HT-29 (cell line): ENCODE measurements around the gene APOBEC2. TPM values are rescaled to one million over a fixed set of nuclear protein-coding genes. Genes with fewer than 3 reads are reported as not detected.

ENCODE experiments used
- DNase-seq: peaks from one replicate; pipeline ENCODE4 v3.0.0-alpha.2; 2015; ENCODE audit warnings: low spot score
- total RNA-seq: library from RNA; depleted of rRNA; stranded (reverse); fragments of >200 nt; shearing (Covaris generic); gene quantifications from 2 replicates; pipeline ENCODE4 v1.2.3, GENCODE V29; 2014

The APOBEC2 gene
- total RNA-seq, 1 experiment from 2014 or later, result not detected

DNA sequence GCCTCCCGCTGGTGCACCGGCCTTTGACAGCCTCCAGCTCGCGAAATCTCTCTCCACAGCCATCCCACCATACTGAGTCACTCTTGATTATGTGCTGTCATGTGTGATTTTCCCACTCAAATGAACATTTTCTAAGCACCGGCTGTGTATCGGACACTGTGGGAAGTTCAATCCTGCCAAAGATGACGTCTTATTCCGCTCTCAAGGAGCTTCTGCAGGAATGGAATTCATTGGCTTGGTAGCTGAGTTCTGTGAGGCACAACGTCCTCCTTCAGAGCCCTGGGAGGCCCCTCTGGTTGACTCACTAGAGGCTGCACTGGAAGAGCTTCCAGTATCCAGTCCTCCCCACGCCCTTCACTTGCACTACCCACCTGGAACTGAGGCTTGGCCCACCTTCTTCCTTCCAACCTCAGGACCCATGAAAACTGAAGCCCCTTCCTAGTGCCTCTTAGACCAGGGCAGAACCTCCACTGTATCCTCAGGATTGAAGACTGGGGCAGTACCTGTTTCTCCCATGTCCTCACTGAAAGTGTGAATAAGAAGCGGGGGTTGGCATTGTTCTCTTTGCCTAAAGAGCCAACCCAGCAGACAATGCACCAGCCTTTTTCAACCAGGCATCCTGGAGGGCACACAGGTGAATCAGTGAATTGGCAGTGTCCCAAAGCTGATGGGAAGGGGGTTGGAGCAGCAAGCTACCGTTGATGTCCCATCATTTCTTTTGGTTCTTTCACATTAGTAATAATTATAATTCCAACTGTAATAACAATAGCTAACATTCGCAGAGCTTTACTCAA is 15.7 kb upstream of the APOBEC2 start:
- no peak for DNase-seq

DNA sequence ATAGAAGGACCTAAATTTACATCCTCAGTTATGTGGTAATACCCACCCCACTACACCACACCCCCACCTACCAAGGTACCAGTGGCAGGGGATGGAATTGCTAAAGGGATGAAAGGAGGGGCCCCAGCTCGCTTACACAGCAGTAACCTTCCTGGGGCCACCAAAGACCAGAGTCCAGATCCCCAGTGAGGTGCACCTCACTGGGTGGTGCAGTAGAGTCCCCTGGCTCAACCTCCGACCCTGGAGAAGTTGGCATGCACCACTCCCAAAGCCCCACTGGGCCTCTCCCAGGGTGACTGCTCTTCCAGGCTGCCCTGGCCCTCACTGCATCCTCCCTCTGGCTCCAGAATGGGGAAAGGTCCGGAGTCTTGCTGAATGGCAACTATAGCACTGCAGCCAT is 14.8 kb upstream of the APOBEC2 start:
- DNase-seq, result no peak

DNA sequence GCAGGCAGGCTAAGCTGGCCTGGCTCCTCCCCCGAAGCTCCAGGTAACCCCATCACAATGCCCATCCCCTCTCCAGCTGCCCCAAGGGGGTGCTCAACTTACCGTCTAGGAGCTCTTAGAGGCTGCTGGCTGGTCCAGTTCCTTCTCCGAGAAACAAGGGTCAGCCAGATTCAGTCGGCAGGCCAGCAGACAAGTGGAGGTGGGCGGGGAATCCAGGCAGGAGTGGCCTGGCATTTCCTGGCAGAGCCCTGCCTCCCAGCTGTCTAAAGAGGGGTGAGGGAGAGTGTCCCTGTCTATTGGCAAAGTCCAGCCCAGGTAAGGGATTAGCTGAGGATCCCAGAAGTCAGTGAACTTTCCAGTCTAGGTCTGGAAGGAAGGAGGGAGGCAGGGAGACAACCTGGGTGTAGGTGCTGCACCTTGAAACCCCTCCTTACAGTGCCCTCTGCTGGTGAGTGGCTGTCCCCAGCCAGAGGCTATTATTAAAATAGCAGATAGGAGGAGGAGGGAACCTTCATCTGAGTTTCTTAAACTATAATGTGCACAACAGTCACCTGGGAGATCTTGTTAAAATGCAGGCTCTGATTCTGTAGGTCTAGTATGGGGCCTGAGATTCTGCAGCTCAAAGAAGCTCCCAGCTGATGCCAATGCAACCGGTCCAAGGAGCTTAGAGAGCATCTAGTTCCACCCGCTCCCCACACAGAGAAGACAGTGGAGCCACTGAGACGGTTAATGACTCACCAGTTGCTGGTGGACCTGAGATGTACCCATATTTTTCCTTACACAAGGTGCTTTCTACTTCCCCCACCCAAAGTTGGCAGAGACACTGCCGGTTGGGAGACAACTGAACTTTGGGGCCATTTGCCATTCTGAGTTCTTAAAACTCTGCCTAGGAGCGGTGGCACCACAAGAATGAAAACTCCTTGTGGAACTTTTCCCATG is 13.7 kb upstream of the APOBEC2 start, which contains the start of gene UNC5CL:
UNC5CL (minus strand) TSS at position 162 of the 939 bp plus-strand sequence. CDS start 4,147 bp downstream, outside the sequence.
- DNase-seq, result peak; percentile 84

DNA sequence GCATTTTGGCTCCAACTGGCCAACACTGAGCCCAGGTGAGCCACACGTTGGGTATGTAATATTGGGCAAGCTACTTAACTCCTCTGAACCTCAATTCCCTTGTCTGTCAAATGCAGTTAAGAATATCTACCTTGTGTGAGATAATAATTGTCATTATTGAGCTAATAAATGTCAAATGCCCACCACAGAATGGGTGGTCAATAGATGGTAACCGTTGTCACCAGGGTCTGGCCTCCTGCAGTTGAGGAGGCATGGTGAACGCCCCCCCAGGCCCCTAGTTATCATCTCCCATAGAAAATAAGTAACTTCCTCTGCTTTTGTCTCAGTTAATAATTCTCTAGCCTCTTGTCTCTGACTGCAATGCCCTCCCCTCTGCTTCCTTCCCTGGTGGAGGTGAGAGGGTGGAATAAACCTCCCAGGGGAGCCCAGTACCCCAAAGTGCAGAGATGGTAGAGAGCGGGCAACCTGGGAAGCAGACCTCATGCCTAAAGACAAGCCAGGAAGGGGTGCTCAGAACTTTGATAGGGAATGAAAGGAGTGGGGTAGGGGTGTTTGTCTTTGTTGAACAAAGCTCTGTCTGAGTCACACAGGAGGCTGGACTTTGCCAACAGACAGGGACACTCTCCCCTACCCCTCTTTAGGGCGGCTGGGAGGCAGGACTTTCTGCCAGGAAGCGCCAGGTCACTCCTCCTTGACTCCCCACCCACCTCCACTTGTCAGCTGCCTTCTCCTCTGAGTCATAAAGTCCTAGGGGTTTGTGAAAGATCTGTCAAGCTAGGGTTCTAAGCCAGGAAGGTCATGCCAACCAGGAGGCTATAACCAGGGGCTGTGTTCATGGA is 12.7 kb upstream of the APOBEC2 start:
- DNase-seq, result peak; percentile 70

DNA sequence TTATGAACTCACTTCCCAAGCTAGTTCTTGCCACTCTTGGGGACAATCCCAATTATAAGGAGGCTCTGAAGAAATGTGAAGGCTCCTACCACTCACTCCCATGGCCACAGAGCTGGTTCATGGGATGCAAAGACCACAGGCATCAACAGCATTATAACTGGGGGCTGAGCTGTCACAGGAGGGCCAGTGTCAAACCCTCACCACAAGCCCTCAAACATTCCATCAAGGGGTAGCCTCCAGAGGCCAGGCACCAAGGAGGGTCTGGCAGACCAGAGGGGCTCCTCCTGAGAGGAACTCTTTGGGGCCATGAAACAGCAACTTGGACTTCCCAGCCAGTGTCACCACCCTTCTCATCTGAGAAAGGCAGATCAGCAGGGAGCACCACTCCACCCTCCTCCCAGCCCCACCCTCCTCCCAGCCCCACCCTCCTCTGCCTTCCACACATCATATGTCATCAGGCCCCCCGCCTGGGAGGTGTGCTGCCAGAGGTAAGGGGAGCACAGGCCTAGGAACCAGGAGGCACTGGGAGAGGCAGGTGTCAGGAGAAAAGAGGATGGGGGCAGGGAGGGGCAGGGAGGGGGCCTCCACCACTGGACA is 12.0 kb upstream of the APOBEC2 start:
- DNase-seq, result no peak

DNA sequence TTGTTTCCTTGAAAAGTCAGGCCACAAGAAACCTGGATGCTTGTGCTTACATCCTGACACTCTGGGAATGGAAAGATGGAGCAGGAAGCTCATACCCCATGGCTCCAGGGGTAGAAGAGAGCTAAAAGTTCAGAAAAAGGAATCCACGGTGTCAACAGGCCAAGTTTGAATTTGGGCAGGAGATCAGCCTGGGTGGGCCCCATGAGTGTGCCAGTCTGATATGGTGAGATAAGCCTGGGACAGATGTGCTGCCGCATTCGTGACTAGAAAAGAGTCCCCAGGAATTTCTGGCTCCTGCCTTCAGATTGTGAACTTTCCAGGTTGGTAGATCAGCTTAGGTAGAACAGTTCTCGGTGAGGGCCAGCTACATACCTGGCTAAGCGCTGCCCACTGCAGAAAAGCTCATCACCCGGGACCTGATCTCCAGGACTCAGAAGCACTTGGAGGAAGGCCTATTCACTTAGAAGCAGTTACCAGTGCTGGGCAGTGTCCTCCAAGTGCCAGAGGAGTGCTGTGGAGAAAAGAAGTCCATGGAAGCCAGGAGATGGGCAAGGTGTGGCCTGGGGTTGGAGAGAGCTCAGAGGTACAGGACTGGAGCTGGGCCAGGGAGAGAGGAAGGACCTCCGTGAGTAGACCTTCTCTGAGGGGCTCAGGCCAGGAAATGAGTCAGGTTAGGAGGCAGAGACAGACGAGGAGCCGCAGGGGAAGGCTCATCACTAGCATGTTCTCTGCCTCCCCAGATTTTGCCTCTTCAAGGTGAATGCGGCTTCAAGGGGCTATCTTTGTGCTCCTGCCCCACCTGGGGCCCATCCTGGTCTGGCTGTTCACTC is 10.6 kb upstream of the APOBEC2 start, which contains the start of gene TSPO2:
TSPO2 (plus strand) TSS at position 242 of the 830 bp plus-strand sequence; CDS start at position 761, 519 bp downstream.
- DNase-seq, result no peak

DNA sequence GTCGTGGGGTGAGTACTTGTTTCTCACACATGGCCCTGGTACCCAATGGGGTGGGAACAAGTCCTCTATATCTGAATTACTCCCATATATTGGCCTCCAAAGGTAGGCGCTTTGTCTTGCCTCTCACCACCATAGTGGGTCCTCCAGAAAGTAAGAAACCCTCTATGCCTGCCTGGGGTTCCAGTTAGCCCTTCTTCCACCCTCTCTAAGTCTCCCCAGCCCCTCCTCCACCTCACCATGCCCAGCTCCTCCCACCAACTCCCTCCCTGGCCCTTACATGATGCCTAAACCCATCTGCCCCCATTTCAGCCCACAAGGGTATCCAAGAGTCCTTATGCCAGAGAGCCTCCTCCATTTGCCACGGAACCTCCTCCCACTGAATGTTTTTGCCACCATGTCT is 9.9 kb upstream of the APOBEC2 start:
- no peak for DNase-seq

DNA sequence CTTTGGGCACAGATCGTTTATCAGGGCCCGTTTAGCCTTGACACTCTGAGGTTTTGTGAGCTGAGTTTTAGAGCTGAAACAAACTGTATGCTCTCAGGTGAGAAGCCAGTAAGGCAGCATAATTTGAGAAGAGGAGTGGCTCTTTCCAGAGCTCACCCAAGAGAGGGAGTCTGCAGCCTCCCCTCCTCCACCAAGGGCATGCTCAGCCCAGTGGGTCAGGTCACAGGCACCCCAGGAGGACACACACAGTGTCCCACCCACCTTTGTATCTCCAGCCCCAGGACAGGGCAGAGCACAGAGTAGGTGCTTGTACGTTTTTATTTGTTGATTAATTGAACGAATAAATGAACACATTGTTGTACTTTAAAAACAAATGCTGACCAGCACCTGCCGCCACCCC is 7.3 kb upstream of the APOBEC2 start:
- no peak for DNase-seq

DNA sequence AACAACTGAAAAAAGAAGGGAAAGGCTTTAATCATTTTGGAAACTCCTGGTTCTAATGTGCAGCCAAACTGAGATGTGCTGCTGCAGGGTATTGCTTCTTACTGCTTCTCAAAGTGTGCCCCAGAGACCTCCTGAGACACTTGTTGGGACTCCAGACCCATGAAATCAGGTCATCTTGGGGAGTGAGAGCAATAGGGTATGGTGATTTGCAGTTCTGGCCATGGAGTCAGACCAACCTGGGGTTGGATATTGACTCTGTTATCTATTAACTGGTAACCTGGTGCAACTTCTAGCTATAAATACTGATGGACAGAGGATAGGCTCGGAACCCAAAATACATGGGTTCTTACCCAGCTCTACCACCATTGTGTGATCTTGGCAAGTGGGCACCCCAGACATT is 6.9 kb upstream of the APOBEC2 start:
- DNase-seq, result no peak

DNA sequence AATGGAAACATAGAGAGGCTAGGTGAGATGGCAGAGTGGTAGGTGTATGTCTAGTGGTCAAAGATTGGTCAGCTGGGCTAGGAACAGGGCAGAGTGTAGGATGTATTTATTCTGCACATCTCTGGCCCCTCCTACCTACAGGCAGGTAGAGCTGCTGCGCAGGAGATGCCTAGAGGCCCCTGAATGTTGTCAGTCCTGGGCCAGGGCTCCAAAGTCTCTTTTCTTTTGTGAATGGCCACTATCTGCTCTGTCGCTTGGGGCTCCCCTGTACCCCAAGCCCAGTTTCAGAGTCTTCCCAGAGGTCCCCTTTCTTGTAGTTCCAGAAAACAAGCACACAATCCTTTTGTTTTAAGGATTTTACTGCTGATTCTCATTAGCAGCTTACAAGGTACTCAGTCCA is 5.7 kb upstream of the APOBEC2 start:
- no peak for DNase-seq

DNA sequence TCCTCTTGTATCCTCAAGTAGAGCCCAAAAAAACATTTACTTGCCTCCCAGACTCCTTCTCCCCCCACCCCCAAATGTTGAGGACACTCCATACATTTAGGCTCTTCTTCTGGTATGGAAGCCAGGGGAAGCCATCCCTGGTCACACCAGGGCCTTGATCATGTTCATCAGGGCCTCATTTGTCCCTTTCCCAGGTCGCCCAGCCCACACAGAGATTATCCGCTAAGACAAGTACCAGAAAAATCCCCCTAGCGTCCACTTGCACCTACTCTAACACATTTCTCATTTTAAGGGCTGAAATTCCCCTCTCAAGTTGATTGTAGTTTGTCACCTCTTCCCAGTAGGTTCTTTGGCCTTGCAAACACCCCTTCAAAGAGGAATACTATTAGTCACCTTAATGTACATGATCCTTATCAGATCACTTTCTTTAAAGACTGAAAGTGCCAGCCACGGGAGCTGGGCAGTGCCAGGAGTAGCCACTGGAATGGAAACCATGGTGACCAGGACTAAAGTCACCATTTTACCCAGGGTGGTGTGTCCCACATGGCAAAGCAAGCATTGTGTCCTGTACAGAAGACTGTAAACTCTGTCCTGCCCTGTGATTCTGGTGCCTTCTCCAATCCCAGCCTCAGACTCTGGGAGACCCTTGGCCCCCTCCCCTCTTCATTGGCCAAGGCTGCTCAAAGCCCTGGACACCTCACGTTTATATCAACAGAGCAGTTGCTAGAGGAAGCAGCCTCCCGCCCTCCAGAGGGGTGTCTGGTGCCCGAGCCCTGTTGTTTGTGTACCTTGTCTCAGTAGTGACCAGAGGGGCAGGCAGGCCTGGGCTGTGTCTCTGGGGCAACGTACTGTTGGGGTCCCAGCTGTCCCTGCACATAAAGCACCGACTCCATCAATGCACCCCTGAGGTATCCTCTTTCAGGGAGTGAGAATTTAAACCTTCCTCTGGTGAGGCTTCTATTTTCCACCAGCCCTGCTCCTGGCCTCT is 5.0 kb upstream of the APOBEC2 start:
- DNase-seq, result peak; percentile 63

DNA sequence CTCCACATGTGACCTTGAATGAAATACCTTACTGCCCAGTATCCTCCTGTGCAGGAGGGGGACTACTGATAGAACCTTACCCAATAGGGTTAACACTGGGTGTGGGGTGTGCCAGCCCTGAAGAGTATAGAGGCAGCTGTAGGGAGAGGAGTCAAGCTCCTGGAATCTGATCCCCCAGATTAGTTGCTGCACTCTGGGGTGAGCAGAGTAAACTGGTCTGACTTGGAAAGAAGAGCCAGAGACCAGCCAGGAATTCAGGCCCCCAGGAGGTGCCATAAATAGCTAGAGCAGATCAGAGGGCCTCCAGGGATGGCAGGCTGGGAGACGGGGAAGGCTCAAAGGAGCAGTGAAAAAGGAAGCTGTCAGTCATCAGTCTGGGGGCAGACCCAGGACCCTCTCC is 3.5 kb upstream of the APOBEC2 start:
- DNase-seq, result no peak

DNA sequence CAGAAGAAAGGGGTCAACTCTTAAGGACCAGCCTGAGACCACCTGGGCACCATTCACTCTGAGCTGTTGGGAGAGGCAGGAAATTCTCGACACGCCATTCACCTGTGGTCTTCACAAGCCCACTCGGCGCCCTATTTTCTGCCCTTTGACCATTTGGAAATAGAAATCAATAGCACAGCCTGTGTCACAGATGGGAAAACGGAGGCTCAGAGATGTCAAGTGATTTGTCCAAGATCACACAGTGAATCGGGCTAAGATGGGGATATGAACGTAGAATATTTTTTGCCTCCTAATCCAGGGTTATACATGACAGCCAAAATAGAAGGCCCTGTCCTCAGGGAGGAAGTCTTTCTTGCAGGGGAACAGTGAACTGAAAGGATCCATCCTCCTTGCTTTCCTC is 3.0 kb upstream of the APOBEC2 start:
- DNase-seq, result no peak

DNA sequence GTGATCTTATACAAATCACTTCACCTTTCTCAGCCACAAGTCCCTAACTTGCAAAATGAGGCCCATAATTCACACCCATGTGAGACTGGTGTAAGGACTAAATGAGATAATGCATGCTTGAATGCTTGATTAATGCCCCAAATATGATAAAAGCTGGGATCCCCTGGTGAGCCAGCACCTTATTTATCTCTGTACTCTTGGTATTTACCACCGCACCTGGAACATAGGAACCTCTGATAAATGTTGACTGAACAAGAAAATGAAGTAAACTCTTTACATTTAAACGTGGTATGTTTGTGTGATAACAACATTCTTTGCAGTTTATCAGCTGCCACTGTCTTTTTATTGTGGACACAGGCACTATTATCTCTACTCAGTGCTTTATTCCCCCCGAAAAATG is 2.5 kb upstream of the APOBEC2 start:
- no peak for DNase-seq

DNA sequence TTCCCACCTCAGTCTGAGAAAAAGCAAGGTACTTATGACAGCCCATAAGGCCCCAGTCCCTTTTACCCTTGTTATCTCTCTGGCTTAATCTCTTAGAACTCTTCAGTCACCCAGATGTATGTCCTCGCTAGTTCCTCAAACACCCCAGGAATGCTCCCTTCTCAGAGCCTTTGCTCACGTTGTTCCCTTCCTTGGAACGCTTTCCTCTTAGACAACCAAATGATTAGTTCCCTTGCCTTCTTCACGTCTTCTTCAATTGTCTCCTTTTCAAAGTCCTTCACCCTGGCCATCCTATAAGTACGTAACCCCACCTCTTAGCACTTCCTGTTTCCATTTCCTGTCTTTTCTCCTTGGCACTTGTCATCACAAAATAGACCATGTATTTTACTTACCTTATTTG is 1.1 kb upstream of the APOBEC2 start:
- no peak for DNase-seq

DNA sequence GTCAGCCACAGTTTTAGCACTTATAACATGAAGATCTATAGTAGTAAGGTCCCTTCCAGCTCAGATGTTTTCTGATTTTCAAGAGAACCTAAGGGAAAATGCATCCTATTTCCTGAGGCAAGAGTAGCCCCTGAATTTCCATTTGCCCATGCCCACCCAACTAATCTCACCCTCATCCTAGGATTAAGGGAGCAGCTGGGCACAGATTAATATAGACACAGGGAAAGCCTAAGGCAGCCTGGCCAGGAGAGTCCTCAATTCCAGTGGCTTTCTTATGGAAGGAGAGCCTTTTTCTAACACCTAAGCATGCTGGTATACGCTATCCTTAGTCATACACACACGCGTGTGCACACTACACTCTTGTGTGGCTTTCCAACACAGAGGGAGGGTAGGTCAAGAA is 1.5 kb downstream of the APOBEC2 start:
- DNase-seq, result no peak

DNA sequence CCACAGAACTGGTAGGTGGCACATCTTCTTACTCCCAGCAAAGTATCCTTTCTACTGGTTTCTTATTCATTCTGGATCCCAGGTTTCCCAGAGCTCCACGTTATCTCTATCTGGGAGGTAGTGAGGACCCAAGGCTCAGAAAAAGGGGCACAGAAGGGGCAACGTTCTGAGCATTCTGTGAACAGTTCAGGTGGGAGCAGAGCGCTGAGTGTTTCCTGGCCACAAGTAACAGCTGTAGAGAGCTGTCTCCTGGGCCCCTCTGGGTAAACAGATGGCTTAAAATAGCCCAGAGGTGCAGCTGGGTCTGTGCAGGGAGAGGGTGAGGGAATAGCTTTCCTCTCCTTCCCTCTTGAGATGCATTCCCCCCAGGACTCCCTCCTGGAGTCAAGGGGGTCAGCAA is 2.1 kb downstream of the APOBEC2 start:
- no peak for DNase-seq

DNA sequence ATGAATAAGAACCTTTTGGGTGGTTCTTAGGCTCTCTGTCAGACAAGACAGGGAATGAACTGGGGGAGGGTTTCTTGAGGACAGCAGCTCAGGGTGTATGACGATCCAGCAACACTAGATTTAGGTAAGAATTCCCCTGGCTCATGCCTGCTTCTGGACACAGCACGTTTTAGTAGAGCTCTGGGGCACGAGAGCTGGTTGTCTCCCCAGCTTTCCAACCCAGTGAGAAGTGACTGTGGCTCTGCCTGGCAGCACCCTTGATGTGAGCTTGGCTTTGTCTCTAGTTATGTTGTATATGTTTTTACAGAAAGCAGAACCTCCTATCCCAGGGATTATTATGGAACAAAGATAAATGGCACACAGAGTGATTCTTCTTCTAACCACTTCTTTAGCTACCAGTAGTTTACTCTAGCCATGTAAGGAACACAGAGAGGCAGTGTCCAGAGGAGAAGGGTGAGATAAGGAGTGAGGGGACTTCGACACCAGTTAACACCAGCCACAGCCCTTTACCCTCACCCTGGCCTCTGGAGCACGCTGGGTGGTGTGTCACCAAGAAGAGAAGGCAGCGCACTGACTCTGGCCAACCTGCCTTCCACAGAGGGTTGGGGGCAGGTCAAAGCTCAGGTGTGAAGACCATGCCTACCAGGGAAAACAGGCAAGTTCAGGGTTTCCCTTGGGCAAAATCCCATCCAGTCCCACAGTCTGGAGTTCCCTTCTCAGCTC is 3.9 kb downstream of the APOBEC2 start:
- no peak for DNase-seq
